Stimulated activated CD4-positive, alpha-beta T cell treated with anti-CD3 and anti-CD28 coated beads, TNF-alpha, amount 100 ng/mL, for 1 hour (primary cell): ENCODE results near the gene AP4B1.
"Not testable (repeated sequence)": the region's sequence is repeated elsewhere in the genome, so short reads cannot be mapped to it uniquely, and the experiment has no call there.

Source experiments
- DNase-seq, 3 donors: peaks; one replicate each; pipeline ENCODE4 v3.0.0-alpha.2; 2020; ENCODE audit warnings: low read depth in 3 of 3, low spot score in 1 of 3

AP4B1 gene

GRCh38 chr1:113858982-113859381 lies 45.6 kb downstream of the AP4B1 start:
- no peak for DNase-seq

DNA sequence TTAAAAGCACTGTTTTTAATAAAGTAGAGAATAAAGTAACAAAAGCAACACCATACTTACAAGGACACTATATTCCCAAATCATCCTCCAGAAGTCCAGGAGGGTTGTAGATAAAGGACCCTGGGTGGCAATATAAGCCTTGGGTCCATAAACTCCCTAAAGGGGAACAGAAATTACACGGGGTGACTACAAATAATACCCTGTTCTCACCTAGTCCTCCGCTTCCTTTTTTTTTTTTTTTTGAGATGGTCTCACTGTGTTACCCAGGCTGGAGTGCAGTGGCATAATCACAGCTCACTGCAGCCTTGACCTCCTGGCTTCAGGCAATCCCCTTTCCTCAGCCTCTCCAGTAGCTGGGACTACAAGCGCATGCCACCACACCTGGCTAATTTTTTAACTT lies 46.2 kb downstream of the AP4B1 start:
- no peak for DNase-seq

DNA sequence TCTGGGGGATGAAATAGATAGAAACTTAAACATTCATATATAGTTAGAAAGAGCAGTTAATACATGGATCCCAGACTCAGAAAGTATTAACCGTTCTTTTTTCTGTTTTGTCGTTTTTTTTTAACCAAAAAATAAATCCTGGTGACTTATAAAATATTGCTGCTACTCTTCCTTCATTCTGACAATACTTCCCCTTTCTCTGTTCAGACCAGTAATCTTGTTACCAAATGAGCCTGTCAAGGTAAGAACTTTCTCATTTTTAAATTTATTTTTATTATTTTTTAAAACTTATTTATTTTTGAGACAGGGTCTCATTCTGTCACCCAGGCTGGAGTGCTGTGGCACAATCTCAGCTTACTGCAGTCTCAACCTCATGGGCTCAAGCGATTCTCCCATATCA lies 46.8 kb downstream of the AP4B1 start:
- DNase-seq = no peak

DNA sequence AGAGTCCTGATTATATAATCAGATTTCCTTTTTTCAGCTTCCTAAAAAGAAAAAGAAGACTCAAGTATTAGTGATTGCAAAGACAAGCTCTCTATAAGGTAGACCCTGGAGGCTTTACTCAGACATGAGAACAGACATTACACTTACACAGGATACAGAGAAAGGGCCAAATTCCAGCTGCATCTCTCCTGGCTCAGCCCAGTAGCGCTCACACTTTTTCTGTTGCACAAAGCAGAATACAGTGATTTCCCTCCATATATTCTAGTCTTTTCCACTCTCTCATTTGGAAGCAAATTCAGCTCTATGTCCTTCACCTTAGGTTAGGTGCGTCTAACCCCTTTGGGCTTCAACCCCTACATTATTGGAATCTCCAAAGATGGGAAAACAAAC lies 48.2 kb downstream of the AP4B1 start:
- DNase-seq = no peak

DNA sequence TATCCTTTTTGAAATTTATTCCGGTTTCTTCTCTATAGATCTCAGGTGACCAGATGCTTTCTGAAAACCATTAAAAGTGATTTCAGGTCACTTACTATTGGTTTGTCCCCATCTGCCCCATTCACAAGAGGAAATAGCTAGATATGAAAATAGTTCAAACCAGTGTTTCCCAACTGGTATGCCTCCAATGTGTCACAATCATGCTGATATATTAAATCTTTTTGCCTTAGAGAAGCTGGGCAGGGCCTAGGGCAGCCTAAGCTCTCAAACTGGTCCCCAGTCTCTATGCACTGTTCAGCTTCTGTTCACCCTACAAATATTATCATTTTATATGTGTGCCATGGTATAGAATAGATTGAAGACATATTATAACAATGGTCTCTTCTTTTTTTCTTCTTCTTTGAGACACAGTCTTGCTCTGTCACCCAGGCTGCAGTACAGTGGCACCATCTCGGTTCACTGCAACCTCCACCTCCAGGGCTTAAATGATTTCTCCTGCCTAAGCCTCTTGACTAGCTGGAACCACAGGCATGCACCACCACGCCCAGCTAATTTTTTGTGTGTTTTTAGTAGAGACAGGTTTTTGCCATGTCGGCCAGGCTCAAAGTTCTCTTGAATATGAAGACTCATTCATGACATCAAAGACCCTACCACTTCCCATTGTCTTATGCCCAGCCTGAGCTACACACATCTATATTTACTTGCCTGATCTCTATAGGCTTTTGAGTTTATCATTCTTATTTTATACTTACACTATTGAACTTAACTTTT lies 48.8 kb downstream of the AP4B1 start:
- no peak for DNase-seq

DNA sequence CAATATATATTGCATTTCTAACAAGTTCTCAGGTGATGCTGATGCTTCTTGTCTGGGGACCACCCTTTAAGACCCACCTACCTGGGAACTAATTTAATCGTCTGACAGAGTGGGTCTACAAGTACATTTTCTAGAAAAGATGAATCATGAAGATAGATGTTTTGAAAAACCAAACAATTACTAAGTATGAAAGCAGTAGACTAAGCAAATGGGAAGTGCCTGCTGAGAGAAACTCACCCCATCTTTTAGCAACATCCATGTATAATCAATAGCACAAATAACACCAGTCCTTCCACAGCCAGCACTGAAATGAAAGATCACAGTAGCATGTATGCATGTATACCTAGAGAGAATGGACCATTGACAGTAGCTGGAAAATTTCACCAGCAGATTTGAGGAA lies 50.4 kb downstream of the AP4B1 start:
- DNase-seq = no peak

- not testable (repeated sequence) for DNase-seq
These were observed 51.9 kb downstream of the AP4B1 start for GRCh38 chr1:113852694-113853093.

- no peak for DNase-seq
These were observed 54.3 kb downstream of the AP4B1 start for GRCh38 chr1:113850127-113850796.

- no peak for DNase-seq
These were observed 55.5 kb downstream of the AP4B1 start for GRCh38 chr1:113849072-113849471.

- DNase-seq = no peak
These were observed 58.1 kb downstream of the AP4B1 start for GRCh38 chr1:113846391-113847035.
